ENCODE data around the gene WDR76. TPM values are rescaled to one million over a fixed set of nuclear protein-coding genes. Genes with fewer than 3 reads are reported as not detected.

The WDR76 gene
- total and polyA plus RNA-seq, 5 donors: 0.97 to 3.4 (median 2.9) TPM

DNA sequence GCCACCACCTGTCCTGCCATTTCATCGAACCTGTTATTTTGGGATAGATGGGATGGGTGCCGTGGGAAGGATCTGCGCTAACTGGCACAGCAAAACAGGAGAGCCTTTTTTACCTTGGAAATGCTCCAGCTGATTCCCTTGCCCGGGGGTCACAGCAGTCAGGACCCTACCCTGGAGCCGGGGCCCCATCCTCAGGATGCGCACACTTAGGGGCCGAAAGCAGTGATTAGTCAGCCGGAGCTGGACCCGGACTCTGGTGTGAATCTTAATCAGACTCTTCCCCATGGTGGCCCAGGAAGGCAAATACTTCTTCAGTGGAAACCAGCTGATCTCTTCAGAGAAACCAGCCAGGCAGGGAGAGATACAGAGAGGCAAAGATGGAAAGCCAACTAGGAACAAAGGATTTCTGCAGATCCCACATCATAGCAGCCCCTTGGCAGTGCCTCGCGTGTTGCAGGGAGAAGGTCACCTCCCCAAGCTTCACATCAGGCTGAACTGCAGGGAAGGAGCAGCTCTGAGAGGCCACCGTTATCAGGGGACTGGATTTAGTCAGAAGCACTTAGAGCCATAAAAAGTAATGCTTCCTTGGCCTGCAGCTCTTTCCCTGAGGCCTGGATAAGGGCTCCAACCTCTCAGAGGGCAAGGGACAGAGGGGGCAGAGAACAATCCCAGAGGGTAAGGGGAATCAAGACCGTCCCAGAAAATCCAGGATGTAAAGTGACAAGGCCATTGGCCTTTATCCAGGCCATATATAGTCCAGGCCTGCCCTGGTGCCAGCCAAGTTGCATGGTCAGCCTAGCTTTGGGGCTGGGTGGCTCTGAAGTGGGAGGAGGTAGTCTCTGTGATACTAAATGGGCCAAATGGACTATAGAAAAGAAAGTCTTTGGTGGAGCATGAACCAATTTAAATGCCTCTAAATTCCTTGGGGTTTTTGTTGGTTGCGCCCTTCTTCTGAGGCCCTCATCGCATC is 52.9 kb downstream of the WDR76 start:
- DNase-seq (peak in 2 of 3 donors; percentile 53 to 65), ATAC-seq (peak; percentile 79)
- 71% methylated on average over 15 of the region's 15 CpGs for WGBS

DNA sequence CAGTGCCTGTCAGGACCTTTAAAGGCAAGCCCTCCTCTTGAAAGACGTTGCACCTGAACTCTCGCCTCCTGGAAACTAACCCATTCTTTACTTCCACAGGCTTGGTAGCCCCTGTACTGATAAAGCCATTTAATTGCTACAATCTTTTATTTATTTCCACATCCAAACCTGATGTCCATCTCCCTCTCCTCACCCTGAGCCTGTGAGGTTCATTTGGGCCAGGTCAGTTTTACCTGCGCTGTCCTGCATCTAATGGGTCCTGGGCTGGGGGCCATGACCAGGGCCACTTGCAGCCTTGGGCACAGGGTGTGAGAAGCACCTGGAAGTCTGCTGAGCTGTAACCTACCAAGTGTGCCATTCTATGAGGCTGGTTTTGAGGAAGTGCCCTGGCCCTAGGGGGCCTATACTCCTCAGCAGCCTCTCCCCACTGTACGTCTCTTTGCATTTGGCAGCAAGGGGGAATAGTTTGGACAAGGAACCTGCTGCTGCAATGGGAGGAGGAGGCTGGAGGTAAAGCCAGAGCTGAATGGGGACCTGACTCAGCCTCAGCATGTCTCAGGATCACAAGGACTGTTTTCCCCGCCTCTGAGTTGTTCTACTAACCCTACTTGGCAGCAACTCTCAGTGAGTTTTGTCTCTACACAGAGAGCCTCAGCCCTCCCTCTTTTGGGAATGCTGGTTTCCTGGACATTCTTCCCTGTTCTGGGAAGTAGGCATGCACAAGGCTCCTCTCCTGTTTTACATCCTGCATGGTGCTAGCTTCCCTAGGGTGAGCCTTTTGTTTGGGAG is 53.8 kb downstream of the WDR76 start:
- WGBS: 77% methylated on average over 5 of the region's 5 CpGs
- intact Hi-C loops (cut with DNase I): no loop called here
- ATAC-seq (peak; percentile 5 to 17), DNase-seq (no peak)
- H3K4me1 ChIP-seq (ENCODE audit: control insufficient read depth, insufficient read depth, low read length): peaks cover 6% of the 10 kb centered on the region
- no peaks in the 10 kb centered on the region for H3K9me3 ChIP-seq (ENCODE audit: control insufficient read depth, low read length)
- H3K27ac ChIP-seq (ENCODE audit: low read length): peak overlapping the region; percentile 83
- no peaks in the 10 kb centered on the region for H3K27me3 ChIP-seq (ENCODE audit: control insufficient read depth, insufficient read depth)
- no peak overlapping the region for H3K4me3 ChIP-seq (ENCODE audit: low read length)

More for the DNA sequence above, 52.9 kb downstream of the WDR76 start:
- Histone ChIP-seq H3K9me3 (ENCODE audit: control insufficient read depth, low read length) (no peaks in the 10 kb centered on the region), H3K4me3 (ENCODE audit: low read length) (peak overlapping the region; percentile 22), H3K27ac (ENCODE audit: low read length) (peak overlapping the region; percentile 83), H3K4me1 (ENCODE audit: control insufficient read depth, insufficient read depth, low read length) (peaks cover 6% of the 10 kb centered on the region), H3K27me3 (ENCODE audit: control insufficient read depth, insufficient read depth) (no peaks in the 10 kb centered on the region)
- intact Hi-C loops (cut with DNase I): no loop called here

DNA sequence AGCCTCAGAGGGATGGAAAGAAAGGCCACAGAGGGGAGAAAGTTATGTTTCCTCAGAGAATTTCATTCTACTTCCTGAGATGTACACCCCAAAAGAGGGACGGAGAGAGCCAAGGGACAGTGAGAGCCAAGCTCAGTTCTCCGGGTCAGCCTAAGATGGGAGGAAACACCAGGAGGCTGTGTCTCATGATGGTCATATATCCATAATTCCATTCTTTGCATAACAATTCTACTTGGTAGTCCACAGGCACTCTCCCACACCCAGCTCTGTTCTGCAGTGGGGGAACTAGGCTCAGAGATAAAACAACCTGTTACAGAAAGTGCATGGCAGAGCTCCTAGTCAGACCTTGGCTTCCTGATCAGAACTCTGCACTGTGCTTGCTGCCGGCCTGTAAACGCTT is 54.4 kb downstream of the WDR76 start:
- Histone ChIP-seq H3K9me3 (ENCODE audit: control insufficient read depth, low read length) (no peaks in the 10 kb centered on the region), H3K4me3 (ENCODE audit: low read length) (no peak overlapping the region), H3K27me3 (ENCODE audit: control insufficient read depth, insufficient read depth) (no peaks in the 10 kb centered on the region), H3K4me1 (ENCODE audit: control insufficient read depth, insufficient read depth, low read length) (peaks cover 6% of the 10 kb centered on the region), H3K27ac (ENCODE audit: low read length) (peak overlapping the region; percentile 83)
- intact Hi-C loops (cut with DNase I): no loop called here
- WGBS: 80% methylated on average over 4 of the region's 4 CpGs
- ATAC-seq: no peak
- no peak for DNase-seq

DNA sequence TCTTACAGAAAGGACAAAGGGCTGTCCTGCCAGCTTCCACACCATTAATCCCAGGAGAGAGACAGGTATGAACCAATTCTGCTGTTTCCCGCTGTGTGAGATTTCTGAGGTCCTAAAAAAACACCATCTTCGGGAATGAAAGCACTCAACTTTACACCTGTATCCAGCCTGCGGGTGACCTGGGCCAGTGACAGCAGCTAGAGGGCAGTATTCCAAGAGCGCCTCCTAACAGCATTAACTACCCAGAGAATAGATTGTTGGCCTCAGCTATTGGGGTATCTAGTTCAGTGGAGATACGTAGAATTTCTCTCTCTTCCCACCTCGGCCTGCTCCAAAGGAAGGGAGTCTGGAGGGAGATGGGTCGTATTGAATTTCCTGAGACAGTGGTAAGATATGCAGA is 55.1 kb downstream of the WDR76 start:
- WGBS: 84% methylated on average over 7 of the region's 7 CpGs
- ATAC-seq: no peak
- peak overlapping the region; percentile 83 for H3K27ac ChIP-seq (ENCODE audit: low read length)
- no peak overlapping the region for H3K4me3 ChIP-seq (ENCODE audit: low read length)
- H3K9me3 ChIP-seq (ENCODE audit: control insufficient read depth, low read length): no peaks in the 10 kb centered on the region
- intact Hi-C loops (cut with DNase I): no loop called here
- H3K4me1 ChIP-seq (ENCODE audit: control insufficient read depth, insufficient read depth, low read length): peaks cover 6% of the 10 kb centered on the region
- no peak for DNase-seq
- no peaks in the 10 kb centered on the region for H3K27me3 ChIP-seq (ENCODE audit: control insufficient read depth, insufficient read depth)

GRCh38 chr15:43883571-43883970 is 56.8 kb downstream of the WDR76 start:
- Histone ChIP-seq H3K4me3 (ENCODE audit: low read length) (no peak overlapping the region), H3K27ac (ENCODE audit: low read length) (no peak overlapping the region), H3K4me1 (ENCODE audit: control insufficient read depth, insufficient read depth, low read length) (peaks cover 6% of the 10 kb centered on the region), H3K9me3 (ENCODE audit: control insufficient read depth, low read length) (no peaks in the 10 kb centered on the region), H3K27me3 (ENCODE audit: control insufficient read depth, insufficient read depth) (no peaks in the 10 kb centered on the region)
- intact Hi-C loops (cut with DNase I): no loop called here
- DNase-seq (no peak), ATAC-seq (no peak)
- WGBS: 97% methylated on average over 3 of the region's 3 CpGs

GRCh38 chr15:43886558-43886957 is 59.8 kb downstream of the WDR76 start:
- Histone ChIP-seq H3K4me1 (ENCODE audit: control insufficient read depth, insufficient read depth, low read length) (no peaks in the 10 kb centered on the region), H3K27me3 (ENCODE audit: control insufficient read depth, insufficient read depth) (no peaks in the 10 kb centered on the region), H3K27ac (ENCODE audit: low read length) (no peak overlapping the region), H3K9me3 (ENCODE audit: control insufficient read depth, low read length) (no peaks in the 10 kb centered on the region), H3K4me3 (ENCODE audit: low read length) (no peak overlapping the region)
- intact Hi-C loops (cut with DNase I): no loop called here
- 69% methylated on average over 4 of the region's 4 CpGs for WGBS
- no peak for DNase-seq
- ATAC-seq: peak in 1 of 2 donors; percentile 29

GRCh38 chr15:43887901-43888300 is 61.1 kb downstream of the WDR76 start:
- Histone ChIP-seq H3K27me3 (ENCODE audit: control insufficient read depth, insufficient read depth) (no peaks in the 10 kb centered on the region), H3K9me3 (ENCODE audit: control insufficient read depth, low read length) (no peaks in the 10 kb centered on the region), H3K27ac (ENCODE audit: low read length) (no peak overlapping the region), H3K4me1 (ENCODE audit: control insufficient read depth, insufficient read depth, low read length) (no peaks in the 10 kb centered on the region), H3K4me3 (ENCODE audit: low read length) (no peak overlapping the region)
- DNase-seq (no peak), ATAC-seq (no peak)
- intact Hi-C loops (cut with DNase I): no loop called here
- 84% methylated on average over 5 of the region's 5 CpGs for WGBS

DNA sequence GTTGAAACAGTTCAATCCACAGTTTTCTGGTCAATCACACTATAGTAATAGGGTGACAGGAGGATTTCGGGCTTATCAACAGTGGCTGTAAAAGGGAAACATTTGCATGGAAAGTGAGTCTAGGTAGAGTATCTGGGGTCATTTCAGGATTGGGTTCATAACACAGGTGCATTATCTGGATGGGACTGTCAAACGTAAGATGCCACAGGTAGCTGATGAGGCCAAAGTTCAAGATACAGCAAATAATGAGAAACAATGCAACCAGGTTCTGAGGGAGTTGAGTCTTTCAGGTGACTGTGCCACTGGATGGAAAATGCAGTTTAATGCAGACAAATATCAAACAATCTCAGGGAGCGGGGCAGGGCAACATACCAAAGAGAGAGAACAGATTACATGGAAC is 62.2 kb downstream of the WDR76 start:
- no peak for DNase-seq
- Histone ChIP-seq H3K27me3 (ENCODE audit: control insufficient read depth, insufficient read depth) (no peaks in the 10 kb centered on the region), H3K27ac (ENCODE audit: low read length) (no peak overlapping the region), H3K9me3 (ENCODE audit: control insufficient read depth, low read length) (no peaks in the 10 kb centered on the region), H3K4me3 (ENCODE audit: low read length) (no peak overlapping the region), H3K4me1 (ENCODE audit: control insufficient read depth, insufficient read depth, low read length) (peaks cover 3% of the 10 kb centered on the region)
- intact Hi-C loops (cut with DNase I): no loop called here
- WGBS: 94% methylated on average over 3 of the region's 3 CpGs
- no peak for ATAC-seq

DNA sequence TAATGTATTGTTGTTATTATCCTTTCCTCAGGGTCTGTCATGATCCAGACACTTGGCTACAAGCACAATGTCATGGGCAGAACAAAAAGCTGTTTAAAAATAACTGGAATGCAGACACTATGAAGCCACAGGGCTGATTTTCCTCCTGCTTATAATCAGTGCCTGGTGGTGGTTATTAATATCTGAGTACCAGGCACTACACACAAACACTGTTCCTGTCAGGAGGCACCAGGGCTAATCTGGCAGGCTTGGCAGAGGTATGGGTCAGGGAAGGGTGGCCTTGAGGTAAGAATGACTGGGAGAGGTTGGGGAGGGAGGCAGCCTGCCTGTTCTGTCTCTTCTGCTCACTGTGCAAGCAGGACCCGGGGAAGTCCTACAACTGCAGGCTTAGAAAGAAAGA is 67.2 kb downstream of the WDR76 start:
- Histone ChIP-seq H3K4me1 (ENCODE audit: control insufficient read depth, insufficient read depth, low read length) (peaks cover 7% of the 10 kb centered on the region), H3K27ac (ENCODE audit: low read length) (peak overlapping the region; percentile 90), H3K27me3 (ENCODE audit: control insufficient read depth, insufficient read depth) (no peaks in the 10 kb centered on the region), H3K9me3 (ENCODE audit: control insufficient read depth, low read length) (no peaks in the 10 kb centered on the region), H3K4me3 (ENCODE audit: low read length) (no peak overlapping the region)
- intact Hi-C loops (cut with DNase I): no loop called here
- peak; percentile 88 to 92 for ATAC-seq
- peak; percentile 39 to 76 (median 67) for DNase-seq
- 47% methylated on average over 1 of the region's 1 CpG for WGBS

DNA sequence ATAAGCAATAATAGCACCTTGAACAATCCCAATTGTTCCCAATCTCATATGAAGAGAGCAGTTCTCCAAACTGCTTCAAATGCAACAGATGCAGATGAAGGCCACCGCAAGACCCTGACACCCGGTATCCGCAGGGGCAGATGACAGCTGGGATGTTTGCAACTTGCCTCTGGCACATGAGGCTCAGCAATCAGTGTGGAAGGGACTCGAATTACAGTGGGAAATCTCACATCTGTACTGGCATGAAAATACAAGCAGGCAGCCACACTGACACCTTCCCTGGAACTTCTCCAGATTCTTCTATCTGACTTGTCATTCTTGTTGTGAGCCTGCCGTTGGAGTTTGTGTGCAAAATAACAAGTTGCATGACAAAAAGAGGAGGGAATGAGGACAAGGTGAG is 68.8 kb downstream of the WDR76 start:
- no peaks in the 10 kb centered on the region for H3K9me3 ChIP-seq (ENCODE audit: control insufficient read depth, low read length)
- peaks cover 13% of the 10 kb centered on the region for H3K4me1 ChIP-seq (ENCODE audit: control insufficient read depth, insufficient read depth, low read length)
- DNase-seq: no peak
- ATAC-seq: peak in 1 of 2 donors; percentile 15
- no peaks in the 10 kb centered on the region for H3K27me3 ChIP-seq (ENCODE audit: control insufficient read depth, insufficient read depth)
- WGBS: 37% methylated on average over 5 of the region's 5 CpGs
- no peak overlapping the region for H3K4me3 ChIP-seq (ENCODE audit: low read length)
- peak overlapping the region; percentile 91 for H3K27ac ChIP-seq (ENCODE audit: low read length)
- intact Hi-C loops (cut with DNase I): no loop called here

GRCh38 chr15:43896543-43896942 is 69.7 kb downstream of the WDR76 start:
- 91% methylated on average over 1 of the region's 1 CpG for WGBS
- no peak for DNase-seq
- intact Hi-C loops (cut with DNase I): no loop called here
- peaks cover 13% of the 10 kb centered on the region for H3K4me1 ChIP-seq (ENCODE audit: control insufficient read depth, insufficient read depth, low read length)
- H3K4me3 ChIP-seq (ENCODE audit: low read length): no peak overlapping the region
- H3K9me3 ChIP-seq (ENCODE audit: control insufficient read depth, low read length): no peaks in the 10 kb centered on the region
- no peak for ATAC-seq
- no peaks in the 10 kb centered on the region for H3K27me3 ChIP-seq (ENCODE audit: control insufficient read depth, insufficient read depth)
- H3K27ac ChIP-seq (ENCODE audit: low read length): peak overlapping the region; percentile 6

Data from right cardiac atrium (tissue), 5 donors.